ENCODE results near the gene GAB1. TPM values are rescaled to one million over a fixed set of nuclear protein-coding genes. Genes with fewer than 3 reads are reported as not detected.

GAB1 gene
- total and polyA plus RNA-seq, 2 of the 8 experiments (the other 6 are each of a cell fraction or from before 2014, with no cell fraction given): 6.8 to 21.3 TPM

DNA sequence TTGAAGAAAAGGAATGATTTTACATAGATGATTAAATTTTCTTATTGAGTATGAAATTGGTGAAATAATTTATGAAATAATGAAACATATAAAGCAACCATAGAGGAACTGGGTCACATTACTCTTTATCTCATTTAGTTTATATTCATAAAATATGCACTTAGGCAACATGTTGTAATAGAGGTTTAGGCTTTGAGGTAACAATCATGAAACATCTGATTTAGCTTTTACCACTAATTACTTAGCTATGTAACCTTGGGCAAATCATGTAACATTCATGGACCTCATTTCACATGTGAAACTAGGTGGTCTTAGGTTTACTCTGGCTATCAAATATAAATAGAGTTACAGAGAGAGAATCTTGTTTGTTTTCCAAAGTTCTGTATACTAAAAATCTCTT is 122.3 kb downstream of the GAB1 start:
- Histone ChIP-seq H3K9ac (replicated peaks in 1 of 4; ENCODE audit: extremely low read depth in 1 of 4, low read depth in 3 of 4, low read length in 3 of 4) (no peak overlapping the region), H2BK15ac (ENCODE audit: low read length) (no peak overlapping the region), H3K27me3 (replicated peaks in 1 of 4; ENCODE audit: control insufficient read depth in 3 of 4, extremely low read depth in 1 of 4, insufficient read depth in 3 of 4, low read length in 3 of 4) (no peaks in the 10 kb centered on the region), H3K4me2 (ENCODE audit: insufficient read depth in 1 of 2, low read depth in 2 of 2, low read length in 2 of 2) (no peak overlapping the region), H3K23me2 (ENCODE audit: low read depth, low read length) (no peaks in the 10 kb centered on the region), H2AK5ac (ENCODE audit: low read depth, low read length) (no peak overlapping the region), H3K36me3 (ENCODE audit: control insufficient read depth in 2 of 4, insufficient read depth in 4 of 4, low read length in 3 of 4) (peaks cover 0 to 3% (median 0%) of the 10 kb centered on the region in 4 experiments; a peak in 1 of 8 replicates), H3K9me3 (ENCODE audit: insufficient read depth in 2 of 2, low read depth in 1 of 2, low read length in 1 of 2) (no peaks in the 10 kb centered on the region), H2BK120ac (replicated peaks; ENCODE audit: low read depth, low read length) (no peak overlapping the region), H3K23ac (ENCODE audit: insufficient read length) (no peak overlapping the region), H3K27ac (ENCODE audit: low read depth, low read length) (no peak overlapping the region), H4K91ac (replicated peaks; ENCODE audit: insufficient read length, low read length) (no peak overlapping the region), H3K14ac (ENCODE audit: insufficient read length) (no peak overlapping the region), H4K5ac (ENCODE audit: insufficient read length, low read depth, low read length) (no peak overlapping the region), H2BK5ac (ENCODE audit: low read depth, low read length) (no peak overlapping the region), H3K56ac (replicated peaks; ENCODE audit: insufficient read length, low read depth, low read length) (no peak overlapping the region), H2AFZ (ENCODE audit: low read length) (no peak overlapping the region), H4K8ac (ENCODE audit: extremely low read depth, insufficient read depth, low read length) (no peak overlapping the region), H3K4me3 (ENCODE audit: extremely low read depth in 1 of 4, insufficient read depth in 2 of 4, low read depth in 3 of 4, low read length in 4 of 4) (no peak overlapping the region), H3K4me1 (replicated peaks in 1 of 4; ENCODE audit: control insufficient read depth in 3 of 4, insufficient read depth in 4 of 4, low read length in 3 of 4) (peaks cover 2 to 5% (median 4%) of the 10 kb centered on the region in 4 experiments; a peak in 3 of 7 replicates), H3K18ac (ENCODE audit: extremely low read depth, low read length) (no peak overlapping the region), H3K4ac (replicated peaks; ENCODE audit: insufficient read length, low read depth, low read length) (no peak overlapping the region), H2BK20ac (ENCODE audit: low read length) (no peak overlapping the region), H4K20me1 (replicated peaks in 1 of 2; ENCODE audit: control insufficient read depth in 1 of 2, insufficient read depth in 2 of 2, low read length in 2 of 2) (no peaks in the 10 kb centered on the region), H2BK12ac (ENCODE audit: low read depth, low read length) (no peak overlapping the region), H3K79me2 (ENCODE audit: control insufficient read depth in 1 of 2, insufficient read depth in 2 of 2, low read length in 2 of 2) (no peaks in the 10 kb centered on the region), H3K79me1 (ENCODE audit: low read depth, low read length) (no peaks in the 10 kb centered on the region)
- POLR2A ChIA-PET (ENCODE audit: partially characterized antibody): no interaction called here
- TF ChIP-seq RFX5 (IDR thresholded peaks at IDR 0.05; ENCODE audit: borderline replicate concordance, low read depth, low read length): no peak
- TF ChIP-seq, protein P1, sequence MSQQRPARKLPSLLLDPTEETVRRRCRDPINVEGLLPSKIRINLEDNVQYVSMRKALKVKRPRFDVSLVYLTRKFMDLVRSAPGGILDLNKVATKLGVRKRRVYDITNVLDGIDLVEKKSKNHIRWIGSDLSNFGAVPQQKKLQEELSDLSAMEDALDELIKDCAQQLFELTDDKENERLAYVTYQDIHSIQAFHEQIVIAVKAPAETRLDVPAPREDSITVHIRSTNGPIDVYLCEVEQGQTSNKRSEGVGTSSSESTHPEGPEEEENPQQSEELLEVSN (IDR thresholded peaks at IDR 0.05): no peak
- no peak for TF ChIP-seq EZH2 (IDR thresholded peaks at IDR 0.05; ENCODE audit: low read depth, low read length, severe bottlenecking)
- no peak for TF ChIP-seq EGR1 (IDR thresholded peaks at IDR 0.05; ENCODE audit: borderline replicate concordance, low read depth, low read length)
- TF ChIP-seq POLR2A (IDR thresholded peaks at IDR 0.05; ENCODE audit: control extremely low read depth in 1 of 2, low read depth in 2 of 2, low read length in 2 of 2): no peak
- TF ChIP-seq SAP30 (IDR thresholded peaks at IDR 0.05; ENCODE audit: insufficient read depth, insufficient replicate concordance, low read length): no peak
- no peak for TF ChIP-seq SUZ12 (IDR thresholded peaks at IDR 0.05; ENCODE audit: low read length)
- TF ChIP-seq SIN3A (conservative IDR thresholded peaks at IDR 0.05 in 1 of 2, IDR thresholded peaks at IDR 0.05 in 1 of 2; ENCODE audit: low read depth in 1 of 2, low read length in 2 of 2): no peak
- no peak for TF ChIP-seq RAD21 (IDR thresholded peaks at IDR 0.05 in 1 of 2, conservative IDR thresholded peaks at IDR 0.05 in 1 of 2; ENCODE audit: low read depth in 2 of 2, low read length in 2 of 2)
- no peak for TF ChIP-seq CBX8 (IDR thresholded peaks at IDR 0.05; ENCODE audit: borderline replicate concordance, low read depth, low read length)
- no peak for TF ChIP-seq FOSL1 (IDR thresholded peaks at IDR 0.05; ENCODE audit: insufficient read depth, low read depth, low read length)
- TF ChIP-seq GTF2F1 (IDR thresholded peaks at IDR 0.05; ENCODE audit: borderline replicate concordance, low read depth, low read length): no peak
- TF ChIP-seq CTBP2 (IDR thresholded peaks at IDR 0.05; ENCODE audit: borderline replicate concordance, insufficient read depth, insufficient read length, low read length): no peak
- no peak for TF ChIP-seq CREB1 (IDR thresholded peaks at IDR 0.05)
- CTCF ChIA-PET (ENCODE audit: partially characterized antibody): no interaction called here
- DNase-seq (ENCODE audit: low read depth in 1 of 2, low spot score in 2 of 2) (no peak), FAIRE-seq (no peak)
